ENCODE results near the gene PROZ.

PROZ gene

GRCh38 chr13:113207890-113208420 is 49.5 kb downstream of the PROZ start:
- DNase-seq (ENCODE audit: low read depth in 2 of 2), result no peak

DNA sequence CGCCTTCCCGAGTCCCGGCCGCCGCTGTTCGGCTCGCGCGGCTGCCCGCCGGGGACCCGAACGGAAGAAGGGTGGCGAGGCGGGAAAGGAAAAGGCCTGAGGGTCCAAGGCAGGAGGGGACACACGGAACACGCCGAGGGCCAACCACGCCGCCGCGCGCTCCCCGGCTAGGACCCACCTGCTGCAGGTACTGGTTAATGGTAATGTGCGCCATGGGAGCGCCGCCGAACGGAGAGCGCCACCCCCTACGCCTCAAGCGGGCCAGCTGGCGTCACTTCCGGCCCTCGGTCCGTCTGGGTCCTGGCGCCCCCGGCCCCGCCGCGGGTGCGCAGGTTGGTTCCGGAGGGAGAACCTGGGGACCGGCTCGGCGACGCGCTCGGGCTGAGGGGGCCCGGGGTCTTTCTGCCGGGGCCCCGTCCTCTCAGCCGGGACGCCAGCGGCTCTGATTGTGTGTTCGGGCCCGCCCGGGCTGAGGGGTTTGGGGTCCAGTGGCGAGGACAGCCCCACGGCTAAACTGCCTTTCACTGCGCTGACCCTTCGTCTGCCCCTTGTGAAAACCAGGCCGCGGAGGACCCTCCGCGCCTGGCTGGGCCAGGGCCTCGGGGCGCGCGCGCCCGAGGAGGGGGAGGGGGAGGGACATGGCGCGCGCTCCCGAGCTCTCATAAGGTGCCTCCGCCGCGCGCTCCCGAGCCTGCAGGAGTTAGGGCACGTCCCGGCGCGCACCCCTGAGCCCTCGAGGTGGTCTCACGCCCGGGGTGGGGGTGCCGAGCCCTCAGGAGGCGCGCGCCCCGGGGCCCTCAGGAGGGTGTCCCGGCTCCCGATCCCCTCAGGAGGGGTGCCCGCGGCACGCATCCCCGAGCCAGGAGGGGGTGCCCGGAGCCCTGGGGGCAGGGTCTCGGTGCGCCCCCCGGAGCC is 50.2 kb downstream of the PROZ start, which contains the start of gene PCID2:
Gene PCID2 (minus strand): TSS at position 249 of the 915 bp plus-strand sequence. CDS start 35 bp downstream, at position 214.
- DNase-seq (ENCODE audit: low read depth in 2 of 2), result peak; percentile 82 to 85

GRCh38 chr13:113209336-113209758 is 50.9 kb downstream of the PROZ start, which contains the start of gene CUL4A:
TSS of gene CUL4A (plus strand) at chr13:113209613. CDS start at chr13:113209628, 15 bp downstream.
- DNase-seq (ENCODE audit: low read depth in 2 of 2), result peak; percentile 37 to 62

DNA sequence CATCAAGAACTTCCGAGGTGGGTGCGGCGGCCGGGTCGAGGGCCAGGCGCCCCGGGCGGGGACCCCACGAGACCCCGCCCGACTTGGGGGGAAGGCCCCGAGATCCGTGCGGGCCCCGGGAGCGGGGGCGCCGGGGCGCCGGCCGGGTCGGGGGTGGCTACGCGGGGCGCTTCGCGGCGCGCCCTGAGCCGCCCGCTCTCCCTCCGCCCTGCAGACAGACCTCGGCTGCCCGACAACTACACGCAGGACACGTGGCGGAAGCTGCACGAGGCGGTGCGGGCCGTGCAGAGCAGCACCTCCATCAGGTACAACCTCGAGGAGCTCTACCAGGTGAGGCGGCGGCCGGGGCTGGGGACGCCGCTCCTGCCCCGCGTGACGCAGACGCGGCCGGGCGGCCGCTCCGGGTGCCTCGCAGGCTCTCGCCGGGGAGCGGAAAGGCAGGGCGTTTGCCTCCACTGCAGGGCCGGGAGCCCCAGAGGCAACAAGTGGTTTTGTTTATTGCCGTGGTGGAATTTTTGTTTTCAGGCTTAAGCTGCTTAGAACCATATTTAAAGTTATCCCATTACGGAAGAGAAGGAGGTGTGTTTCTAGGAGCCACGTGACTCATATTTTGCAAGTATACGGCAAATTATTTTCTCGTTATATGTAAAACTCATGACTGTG is 51.4 kb downstream of the PROZ start:
- peak; percentile 28 to 40 for DNase-seq (ENCODE audit: low read depth in 2 of 2)

- no peak for DNase-seq (ENCODE audit: low read depth in 2 of 2)
Observed at GRCh38 chr13:113210833-113211232, 52.4 kb downstream of the PROZ start.

DNA sequence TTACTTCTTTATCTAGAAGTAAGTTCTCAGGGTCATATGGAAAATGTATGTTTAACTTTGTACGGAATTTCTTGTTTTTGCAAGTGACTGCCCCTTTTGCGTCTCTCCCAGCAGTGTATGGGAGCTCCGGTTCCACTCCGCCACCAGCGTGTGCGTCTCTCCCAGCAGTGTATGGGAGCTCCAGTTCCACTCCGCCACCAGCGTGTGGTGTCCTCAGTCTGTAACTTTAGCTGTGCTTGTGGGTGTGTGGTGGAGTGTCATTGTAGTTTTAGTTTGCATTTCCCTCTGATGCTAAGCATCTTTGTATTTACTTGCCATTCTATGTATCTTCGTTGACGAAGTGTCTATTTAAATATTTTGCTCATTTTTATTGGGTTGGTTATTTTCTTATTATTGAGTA is 53.3 kb downstream of the PROZ start:
- DNase-seq (ENCODE audit: low read depth in 2 of 2), result no peak

DNA sequence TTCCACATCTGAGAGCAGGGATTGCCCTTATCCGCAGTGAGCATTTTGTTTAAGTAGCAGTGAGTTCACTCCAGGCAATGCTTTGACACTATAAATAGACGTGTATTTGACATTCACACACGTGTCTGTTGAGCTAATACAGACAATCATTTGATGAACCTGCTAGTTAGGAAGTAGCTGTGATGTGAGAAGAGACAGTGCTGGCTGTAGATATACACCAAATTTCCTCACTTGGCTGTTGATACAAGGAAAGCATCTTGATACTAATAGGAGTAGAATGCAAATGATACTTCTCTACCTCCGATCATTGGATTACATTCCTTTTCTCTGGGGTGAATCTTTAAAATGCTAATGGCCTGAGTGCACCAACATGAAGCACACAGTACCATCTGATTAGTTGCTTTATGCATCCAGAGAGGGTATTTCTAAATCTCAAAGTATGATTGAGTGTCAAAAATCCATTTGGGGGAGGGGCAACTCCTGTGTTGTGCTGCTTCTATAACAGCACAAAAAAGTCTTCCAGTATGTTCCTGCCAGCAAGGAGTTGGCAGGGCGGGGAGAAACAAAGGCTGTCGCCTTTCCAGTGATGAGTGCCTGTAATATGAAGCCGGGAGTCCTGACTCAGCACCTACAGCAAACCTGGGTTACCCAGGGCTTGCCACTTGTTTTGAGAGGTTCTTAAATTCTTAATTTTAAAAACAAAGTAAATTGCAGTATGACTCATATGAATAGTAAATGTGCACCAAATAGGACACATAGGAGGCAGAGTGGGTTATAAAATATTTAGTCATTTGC is 58.0 kb downstream of the PROZ start:
- no peak for DNase-seq (ENCODE audit: low read depth in 2 of 2)

- no peak for DNase-seq (ENCODE audit: low read depth in 2 of 2)
Observed at GRCh38 chr13:113218586-113218985, 60.1 kb downstream of the PROZ start.

DNA sequence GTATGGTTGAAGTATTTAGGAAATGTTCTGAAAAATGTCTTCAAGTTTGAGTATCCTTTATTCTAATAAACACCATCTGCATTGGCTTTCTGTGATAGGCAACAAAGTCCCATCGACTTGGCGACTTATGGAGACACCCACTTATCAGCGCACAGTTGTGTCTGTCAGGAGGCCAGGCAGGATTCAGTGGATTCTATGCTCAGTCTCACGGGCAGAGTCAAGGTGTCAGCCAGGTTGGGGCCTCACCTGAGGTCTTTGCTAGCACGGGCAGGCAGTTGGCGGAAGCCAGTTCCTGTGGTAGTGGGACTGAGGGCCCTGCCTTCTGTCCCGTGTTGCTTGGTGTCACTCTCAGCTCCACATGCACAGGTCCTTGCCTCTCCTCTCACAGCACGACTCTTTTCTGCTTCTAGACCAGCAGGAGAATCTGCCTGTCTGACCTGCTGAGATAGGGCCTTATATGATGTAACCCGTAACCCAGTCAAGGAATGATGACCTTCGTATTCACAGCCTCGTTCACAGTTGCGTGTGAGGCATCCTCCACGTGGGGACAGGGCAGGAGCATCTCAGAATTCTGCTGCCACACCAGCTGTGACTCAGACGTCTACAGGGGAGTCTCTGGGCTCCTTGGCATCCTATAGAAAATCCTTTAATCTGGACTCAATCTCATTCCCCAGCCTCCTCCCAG is 61.0 kb downstream of the PROZ start:
- no peak for DNase-seq (ENCODE audit: low read depth in 2 of 2)

DNA sequence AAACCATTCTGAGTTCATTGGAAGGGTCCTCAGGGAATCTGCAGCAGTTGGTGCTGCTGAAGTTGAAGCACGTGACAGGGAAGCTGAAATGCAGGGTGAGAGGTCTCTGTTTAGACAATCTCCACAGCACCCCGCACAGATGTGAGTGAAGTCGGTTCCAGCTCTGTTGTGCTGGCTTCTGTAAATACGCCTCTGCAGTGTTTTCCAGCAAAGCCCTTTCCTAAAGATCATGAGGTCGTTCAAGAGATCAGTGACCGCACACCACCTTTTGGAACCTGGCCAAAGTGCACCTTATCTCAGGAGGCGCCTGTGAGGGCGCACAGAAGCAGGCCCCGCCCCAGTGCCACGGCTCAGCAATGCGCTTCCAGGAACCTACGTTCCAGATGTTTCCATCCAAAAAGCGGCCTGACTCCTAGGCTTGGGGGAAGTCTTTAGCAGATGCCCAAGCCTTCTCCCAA is 61.7 kb downstream of the PROZ start:
- DNase-seq (ENCODE audit: low read depth in 2 of 2), result no peak

DNA sequence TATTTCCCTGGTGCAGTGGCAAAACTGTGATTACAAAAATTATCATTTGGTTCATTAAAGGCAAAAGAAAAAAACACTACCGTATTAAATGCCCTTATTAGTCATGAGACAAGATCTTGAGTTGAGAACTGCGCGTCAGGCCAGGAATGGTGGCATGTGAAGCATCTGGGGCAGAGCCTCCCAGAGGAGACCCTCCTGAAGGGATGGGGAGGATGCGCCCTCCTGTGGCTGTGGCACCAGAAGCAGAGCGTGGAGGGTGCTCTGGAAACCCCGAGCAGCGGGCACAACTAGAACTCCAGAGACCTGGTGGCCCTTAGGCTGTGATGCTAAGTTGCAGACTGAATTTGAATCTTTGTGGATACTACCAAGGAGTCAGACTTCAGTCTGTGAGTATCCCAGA is 62.4 kb downstream of the PROZ start:
- DNase-seq (ENCODE audit: low read depth in 2 of 2), result peak in 1 of 2 donors; percentile 5

All from stimulated activated CD8-positive, alpha-beta memory T cell treated with anti-CD3 and anti-CD28 coated beads, Interleukin-2, amount 100 ng/mL, for 1 hour (primary cell).